NCI-H2081 treated with DMSO at 0.1 percent for 48 hours (cell line): ENCODE results near the gene DENND1A.
"Not testable (repeated sequence)": the region's sequence is repeated elsewhere in the genome, so short reads cannot be mapped to it uniquely, and the experiment has no call there.

Experiments used
- DNase-seq: peaks from one replicate; lab custom pipeline; 2025; lab: John Stamatoyannopoulos, UW

DENND1A gene

GRCh38 chr9:123929870-123930831, at the start of gene DENND1A:
DENND1A (minus strand) TSS chr9:123930126; CDS start chr9:123929905, 221 bp downstream.
- DNase-seq: peak; percentile 47

GRCh38 chr9:123978981-123979380, 49.1 kb upstream of the DENND1A start:
- DNase-seq: no peak

GRCh38 chr9:123976579-123976978, 46.7 kb upstream of the DENND1A start:
- DNase-seq: not testable (repeated sequence)

GRCh38 chr9:123975871-123976270, 45.9 kb upstream of the DENND1A start:
- DNase-seq: no peak

- DNase-seq: no peak
Observed at GRCh38 chr9:123974471-123974870, 44.5 kb upstream of the DENND1A start.

GRCh38 chr9:123973590-123974223, 43.8 kb upstream of the DENND1A start:
- DNase-seq: no peak

GRCh38 chr9:123972618-123973017, 42.7 kb upstream of the DENND1A start:
- no peak for DNase-seq

- DNase-seq: no peak
Observed at GRCh38 chr9:123967323-123967722, 37.4 kb upstream of the DENND1A start.

GRCh38 chr9:123965801-123966686, 36.1 kb upstream of the DENND1A start:
- DNase-seq: no peak

- DNase-seq: no peak
Observed at GRCh38 chr9:123964761-123965160, 34.8 kb upstream of the DENND1A start.

GRCh38 chr9:123960965-123961364, 31.0 kb upstream of the DENND1A start:
- DNase-seq: no peak

- no peak for DNase-seq
Observed at GRCh38 chr9:123960366-123960765, 30.4 kb upstream of the DENND1A start.

- DNase-seq: no peak
Observed at GRCh38 chr9:123959787-123960186, 29.9 kb upstream of the DENND1A start.

GRCh38 chr9:123957731-123958130, 27.8 kb upstream of the DENND1A start:
- DNase-seq: no peak

- no peak for DNase-seq
Observed at GRCh38 chr9:123957168-123957721, 27.3 kb upstream of the DENND1A start.

- DNase-seq: no peak
Observed at GRCh38 chr9:123955637-123956036, 25.7 kb upstream of the DENND1A start.

GRCh38 chr9:123954518-123955280, 24.8 kb upstream of the DENND1A start:
- no peak for DNase-seq

- no peak for DNase-seq
Observed at GRCh38 chr9:123952641-123953495, 22.9 kb upstream of the DENND1A start.

- DNase-seq: no peak
Observed at GRCh38 chr9:123948286-123948685, 18.4 kb upstream of the DENND1A start.

- no peak for DNase-seq
Observed at GRCh38 chr9:123947326-123947725, 17.4 kb upstream of the DENND1A start.
